ENCODE results near the gene EN2.

EN2 gene

GRCh38 chr7:155496267-155497005, 38.5 kb downstream of the EN2 start:
- DNase-seq (ENCODE audit: low read depth), result no peak
- no peak for TF ChIP-seq CTCF (conservative IDR thresholded peaks at IDR 0.05; ENCODE audit: low read length)
- H3K4me3 ChIP-seq (ENCODE audit: low read length), result no peak overlapping the region

- no peak overlapping the region for H3K4me3 ChIP-seq (ENCODE audit: low read length)
- TF ChIP-seq CTCF (conservative IDR thresholded peaks at IDR 0.05; ENCODE audit: low read length), result no peak
- DNase-seq (ENCODE audit: low read depth), result no peak
Measured at GRCh38 chr7:155497149-155497901, 39.4 kb downstream of the EN2 start.

GRCh38 chr7:155505422-155505793, 47.5 kb downstream of the EN2 start:
- TF ChIP-seq CTCF (conservative IDR thresholded peaks at IDR 0.05; ENCODE audit: low read length), result no peak
- no peak for DNase-seq (ENCODE audit: low read depth)
- no peak overlapping the region for H3K4me3 ChIP-seq (ENCODE audit: low read length)

- no peak for TF ChIP-seq CTCF (conservative IDR thresholded peaks at IDR 0.05; ENCODE audit: low read length)
- DNase-seq (ENCODE audit: low read depth), result no peak
- no peak overlapping the region for H3K4me3 ChIP-seq (ENCODE audit: low read length)
Measured at GRCh38 chr7:155506854-155507337, 49.0 kb downstream of the EN2 start.

GRCh38 chr7:155507576-155507975, 49.6 kb downstream of the EN2 start:
- TF ChIP-seq CTCF (conservative IDR thresholded peaks at IDR 0.05; ENCODE audit: low read length), result no peak
- no peak for DNase-seq (ENCODE audit: low read depth)
- no peak overlapping the region for H3K4me3 ChIP-seq (ENCODE audit: low read length)

- TF ChIP-seq CTCF (conservative IDR thresholded peaks at IDR 0.05; ENCODE audit: low read length), result no peak
- H3K4me3 ChIP-seq (ENCODE audit: low read length), result no peak overlapping the region
- DNase-seq (ENCODE audit: low read depth), result no peak
Measured at GRCh38 chr7:155508376-155509358, 50.7 kb downstream of the EN2 start.
